ENCODE results near the gene AP3D1.

Gene AP3D1

GRCh38 chr19:2171349-2172145 is 20.2 kb upstream of the AP3D1 start:
- peak overlapping the region; percentile 33 for H3K27ac ChIP-seq (ENCODE audit: insufficient read depth, low read length, poor library complexity, severe bottlenecking)
- H3K36me3 ChIP-seq (ENCODE audit: control insufficient read depth, insufficient read depth, low read length) = no peaks in the 10 kb centered on the region
- H3K9me3 ChIP-seq (ENCODE audit: control insufficient read depth, low read length) = no peaks in the 10 kb centered on the region
- H3K27me3 ChIP-seq (replicated peaks; ENCODE audit: control insufficient read depth, insufficient read depth, low read length, poor library complexity, severe bottlenecking) = no peaks in the 10 kb centered on the region
- DNase-seq = peak; percentile 68 to 73 (median 71)
- H3K4me1 ChIP-seq (ENCODE audit: control insufficient read depth, insufficient read depth, low read length, poor library complexity, severe bottlenecking) = peaks cover 29% of the 10 kb centered on the region
- no peak overlapping the region for H3K4me3 ChIP-seq (ENCODE audit: insufficient read depth, low read depth, low read length, poor library complexity, severe bottlenecking)

- Histone ChIP-seq H3K27ac (ENCODE audit: insufficient read depth, low read length, poor library complexity, severe bottlenecking) (peak overlapping the region; percentile 33), H3K36me3 (ENCODE audit: control insufficient read depth, insufficient read depth, low read length) (no peaks in the 10 kb centered on the region), H3K4me3 (ENCODE audit: insufficient read depth, low read depth, low read length, poor library complexity, severe bottlenecking) (no peak overlapping the region), H3K9me3 (ENCODE audit: control insufficient read depth, low read length) (no peaks in the 10 kb centered on the region), H3K27me3 (replicated peaks; ENCODE audit: control insufficient read depth, insufficient read depth, low read length, poor library complexity, severe bottlenecking) (no peaks in the 10 kb centered on the region), H3K4me1 (ENCODE audit: control insufficient read depth, insufficient read depth, low read length, poor library complexity, severe bottlenecking) (peaks cover 30% of the 10 kb centered on the region)
- no peak for DNase-seq
Measured at GRCh38 chr19:2170987-2171348, 19.6 kb upstream of the AP3D1 start.

GRCh38 chr19:2170219-2170618 is 18.9 kb upstream of the AP3D1 start:
- no peak for DNase-seq
- H3K4me1 ChIP-seq (ENCODE audit: control insufficient read depth, insufficient read depth, low read length, poor library complexity, severe bottlenecking) = peaks cover 30% of the 10 kb centered on the region

GRCh38 chr19:2168619-2169424 is 17.5 kb upstream of the AP3D1 start:
- Histone ChIP-seq H3K36me3 (ENCODE audit: control insufficient read depth, insufficient read depth, low read length) (no peaks in the 10 kb centered on the region), H3K27ac (ENCODE audit: insufficient read depth, low read length, poor library complexity, severe bottlenecking) (no peak overlapping the region), H3K9me3 (ENCODE audit: control insufficient read depth, low read length) (no peaks in the 10 kb centered on the region), H3K27me3 (replicated peaks; ENCODE audit: control insufficient read depth, insufficient read depth, low read length, poor library complexity, severe bottlenecking) (no peaks in the 10 kb centered on the region), H3K4me1 (ENCODE audit: control insufficient read depth, insufficient read depth, low read length, poor library complexity, severe bottlenecking) (peaks cover 30% of the 10 kb centered on the region), H3K4me3 (ENCODE audit: insufficient read depth, low read depth, low read length, poor library complexity, severe bottlenecking) (no peak overlapping the region)
- DNase-seq = peak; percentile 32 to 52 (median 39)

More at GRCh38 chr19:2170219-2170618, 18.9 kb upstream of the AP3D1 start:
- Histone ChIP-seq H3K9me3 (ENCODE audit: control insufficient read depth, low read length) (no peaks in the 10 kb centered on the region), H3K27me3 (replicated peaks; ENCODE audit: control insufficient read depth, insufficient read depth, low read length, poor library complexity, severe bottlenecking) (no peaks in the 10 kb centered on the region), H3K36me3 (ENCODE audit: control insufficient read depth, insufficient read depth, low read length) (no peaks in the 10 kb centered on the region), H3K27ac (ENCODE audit: insufficient read depth, low read length, poor library complexity, severe bottlenecking) (no peak overlapping the region), H3K4me3 (ENCODE audit: insufficient read depth, low read depth, low read length, poor library complexity, severe bottlenecking) (no peak overlapping the region)

GRCh38 chr19:2167896-2168618 is 16.7 kb upstream of the AP3D1 start:
- Histone ChIP-seq H3K4me1 (ENCODE audit: control insufficient read depth, insufficient read depth, low read length, poor library complexity, severe bottlenecking) (peaks cover 34% of the 10 kb centered on the region), H3K27ac (ENCODE audit: insufficient read depth, low read length, poor library complexity, severe bottlenecking) (no peak overlapping the region), H3K27me3 (replicated peaks; ENCODE audit: control insufficient read depth, insufficient read depth, low read length, poor library complexity, severe bottlenecking) (no peaks in the 10 kb centered on the region), H3K9me3 (ENCODE audit: control insufficient read depth, low read length) (no peaks in the 10 kb centered on the region), H3K4me3 (ENCODE audit: insufficient read depth, low read depth, low read length, poor library complexity, severe bottlenecking) (no peak overlapping the region), H3K36me3 (ENCODE audit: control insufficient read depth, insufficient read depth, low read length) (no peaks in the 10 kb centered on the region)
- no peak for DNase-seq

GRCh38 chr19:2166741-2167738 is 15.7 kb upstream of the AP3D1 start:
- Histone ChIP-seq H3K27me3 (replicated peaks; ENCODE audit: control insufficient read depth, insufficient read depth, low read length, poor library complexity, severe bottlenecking) (no peaks in the 10 kb centered on the region), H3K27ac (ENCODE audit: insufficient read depth, low read length, poor library complexity, severe bottlenecking) (no peak overlapping the region), H3K4me3 (ENCODE audit: insufficient read depth, low read depth, low read length, poor library complexity, severe bottlenecking) (no peak overlapping the region), H3K36me3 (ENCODE audit: control insufficient read depth, insufficient read depth, low read length) (no peaks in the 10 kb centered on the region), H3K9me3 (ENCODE audit: control insufficient read depth, low read length) (no peaks in the 10 kb centered on the region), H3K4me1 (ENCODE audit: control insufficient read depth, insufficient read depth, low read length, poor library complexity, severe bottlenecking) (peaks cover 34% of the 10 kb centered on the region)
- DNase-seq = no peak

- H3K4me1 ChIP-seq (ENCODE audit: control insufficient read depth, insufficient read depth, low read length, poor library complexity, severe bottlenecking) = peaks cover 21% of the 10 kb centered on the region
- no peaks in the 10 kb centered on the region for H3K36me3 ChIP-seq (ENCODE audit: control insufficient read depth, insufficient read depth, low read length)
Measured at GRCh38 chr19:2164020-2164998, 12.9 kb upstream of the AP3D1 start.

GRCh38 chr19:2160379-2160778 is 9.0 kb upstream of the AP3D1 start:
- peaks cover 4% of the 10 kb centered on the region for H3K4me1 ChIP-seq (ENCODE audit: control insufficient read depth, insufficient read depth, low read length, poor library complexity, severe bottlenecking)
- H3K27me3 ChIP-seq (replicated peaks; ENCODE audit: control insufficient read depth, insufficient read depth, low read length, poor library complexity, severe bottlenecking) = no peaks in the 10 kb centered on the region
- H3K27ac ChIP-seq (ENCODE audit: insufficient read depth, low read length, poor library complexity, severe bottlenecking) = no peak overlapping the region
- DNase-seq = no peak
- no peaks in the 10 kb centered on the region for H3K9me3 ChIP-seq (ENCODE audit: control insufficient read depth, low read length)
- no peaks in the 10 kb centered on the region for H3K36me3 ChIP-seq (ENCODE audit: control insufficient read depth, insufficient read depth, low read length)
- no peak overlapping the region for H3K4me3 ChIP-seq (ENCODE audit: insufficient read depth, low read depth, low read length, poor library complexity, severe bottlenecking)

More at GRCh38 chr19:2164020-2164998, 12.9 kb upstream of the AP3D1 start:
- Histone ChIP-seq H3K27me3 (replicated peaks; ENCODE audit: control insufficient read depth, insufficient read depth, low read length, poor library complexity, severe bottlenecking) (no peaks in the 10 kb centered on the region), H3K27ac (ENCODE audit: insufficient read depth, low read length, poor library complexity, severe bottlenecking) (peak overlapping the region; percentile 89), H3K4me3 (ENCODE audit: insufficient read depth, low read depth, low read length, poor library complexity, severe bottlenecking) (peak overlapping the region; percentile 86), H3K9me3 (ENCODE audit: control insufficient read depth, low read length) (no peaks in the 10 kb centered on the region)
- no peak for DNase-seq

Data from effector memory CD4-positive, alpha-beta T cell (primary cell).